Activated naive CD8-positive, alpha-beta T cell treated with anti-CD3 and anti-CD28 coated beads, Interleukin-2, amount 50 U/mL, for 16 hours (primary cell): ENCODE measurements around the gene ANO10.

Source experiments
- DNase-seq: peaks from one replicate; pipeline ENCODE4 v3.0.0-alpha.2; 2020; ENCODE audit warnings: low read depth, low spot score

ANO10 gene

DNA sequence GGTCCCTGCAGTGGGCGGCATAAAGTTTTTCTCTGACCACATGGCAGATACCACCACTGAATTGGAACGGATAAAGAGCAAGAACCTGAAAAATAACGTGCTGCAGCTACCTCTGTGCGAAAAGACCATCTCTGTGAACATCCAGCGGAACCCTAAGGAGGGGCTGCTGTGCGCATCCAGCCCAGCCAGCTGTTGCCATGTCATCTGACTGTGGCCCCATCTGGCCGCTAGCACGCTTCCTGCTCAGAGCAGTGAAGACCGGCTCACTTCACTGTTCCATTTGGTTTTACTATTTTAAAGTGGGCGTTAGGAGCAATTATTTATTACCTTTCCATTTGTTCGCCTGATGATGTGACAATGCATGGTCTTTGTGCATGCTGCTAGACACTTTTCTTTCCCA is 273.5 kb downstream of the ANO10 start:
- no peak for DNase-seq

DNA sequence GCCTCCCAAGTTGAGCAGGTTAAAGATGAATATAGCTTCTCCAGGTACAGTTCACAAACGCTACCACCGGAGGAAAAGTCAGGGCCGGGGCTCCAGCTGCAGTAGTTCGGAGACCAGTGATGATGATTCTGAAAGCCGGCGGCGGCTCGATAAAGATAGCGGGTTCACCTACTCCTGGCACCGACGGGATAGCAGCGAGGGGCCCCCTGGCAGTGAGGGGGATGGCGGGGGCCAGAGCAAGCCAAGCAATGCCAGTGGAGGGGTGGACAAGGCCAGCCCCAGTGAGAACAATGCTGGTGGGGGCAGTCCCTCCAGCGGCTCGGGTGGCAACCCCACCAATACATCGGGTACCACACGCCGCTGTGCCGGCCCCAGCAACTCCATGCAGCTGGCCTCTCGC is 274.0 kb downstream of the ANO10 start:
- DNase-seq: no peak

DNA sequence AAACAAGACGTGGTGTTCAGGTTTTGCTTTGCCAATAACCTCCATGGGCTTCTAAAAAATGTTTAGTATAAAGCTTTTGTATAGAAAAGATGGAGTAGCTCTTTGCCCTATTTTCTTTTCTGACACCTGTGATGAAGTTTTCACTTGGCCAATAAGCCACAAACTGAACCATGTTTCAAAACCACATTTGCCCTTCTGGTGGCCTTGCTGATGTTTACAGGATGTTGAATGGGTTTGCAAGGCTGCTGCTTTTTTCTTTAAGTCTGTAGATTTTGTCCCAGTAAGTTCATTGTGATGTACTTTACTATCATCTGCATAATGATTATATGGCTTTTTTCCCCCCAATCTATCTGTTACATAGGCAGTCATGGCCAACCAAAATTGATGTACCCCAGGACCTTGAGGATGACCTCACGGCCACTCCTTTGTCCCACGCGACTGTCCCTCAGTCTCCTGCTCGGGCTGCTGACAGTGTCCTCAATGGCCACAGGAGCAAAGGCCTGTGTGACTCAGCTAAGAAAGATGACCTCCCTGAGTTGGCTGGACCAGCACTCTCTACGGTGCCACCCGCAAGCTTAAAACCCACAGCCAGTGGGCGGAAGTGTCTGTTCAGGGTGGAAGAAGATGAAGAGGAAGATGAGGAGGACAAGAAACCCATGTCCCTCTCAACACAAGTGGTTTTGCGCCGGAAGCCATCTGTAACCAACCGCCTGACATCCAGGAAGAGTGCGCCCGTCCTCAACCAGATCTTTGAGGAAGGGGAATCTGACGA is 274.6 kb downstream of the ANO10 start:
- no peak for DNase-seq

DNA sequence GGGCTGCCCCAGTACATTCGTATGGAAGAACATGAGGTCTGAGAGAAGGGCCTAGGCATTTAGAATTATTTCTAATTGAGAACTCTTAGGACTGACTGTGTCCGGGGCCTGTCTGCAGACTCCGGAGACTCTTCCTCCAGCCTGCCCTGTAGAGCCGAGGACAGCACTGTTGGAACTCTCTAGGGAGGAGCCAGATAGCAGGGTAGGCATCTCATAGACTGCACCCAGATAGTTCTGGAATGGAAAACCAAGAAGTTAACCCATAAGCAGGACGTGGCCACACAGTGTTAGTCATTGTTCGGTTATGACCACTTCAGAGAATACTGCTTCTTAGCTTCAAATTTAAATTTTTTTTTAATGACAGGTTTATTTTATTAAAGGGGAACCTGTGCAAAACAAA is 275.9 kb downstream of the ANO10 start:
- no peak for DNase-seq

DNA sequence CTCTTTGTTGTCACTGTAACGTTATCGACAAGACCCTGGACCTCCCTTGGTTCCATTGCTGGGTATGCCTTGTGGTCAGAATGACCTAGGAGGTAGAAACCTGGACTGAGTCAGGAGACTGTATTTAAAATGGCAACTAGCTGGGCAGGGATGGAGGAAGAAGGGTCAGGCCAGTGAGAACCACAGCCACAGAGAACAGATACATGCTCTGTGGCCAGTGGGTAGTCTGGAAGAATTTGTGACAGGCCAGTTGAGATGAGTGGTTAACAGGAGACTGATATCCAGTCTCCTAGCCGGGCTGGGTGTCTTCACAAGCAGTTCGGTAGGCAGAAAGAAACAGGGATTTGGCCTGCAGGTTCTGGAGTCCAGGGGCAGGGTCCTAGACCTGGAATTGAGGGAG is 276.6 kb downstream of the ANO10 start:
- no peak for DNase-seq

DNA sequence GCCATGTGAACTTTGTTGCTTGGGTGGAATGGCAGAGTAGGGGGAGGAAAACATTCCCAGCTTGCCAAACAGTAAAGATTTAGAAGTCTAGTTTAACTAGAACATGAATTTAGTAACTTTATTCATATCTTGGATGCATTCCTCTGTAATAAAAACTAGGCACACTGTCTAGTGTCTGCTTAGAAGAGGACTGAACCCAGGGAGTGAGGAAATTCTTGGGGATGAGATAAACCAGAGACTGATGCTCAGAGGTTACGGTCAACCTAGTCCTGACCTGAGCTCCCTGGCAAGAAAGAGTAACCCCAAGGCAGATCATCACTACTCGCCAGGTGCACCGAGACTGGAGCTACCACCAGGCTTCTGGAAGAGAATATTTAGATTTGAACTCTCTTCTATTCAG is 277.3 kb downstream of the ANO10 start:
- DNase-seq: no peak

DNA sequence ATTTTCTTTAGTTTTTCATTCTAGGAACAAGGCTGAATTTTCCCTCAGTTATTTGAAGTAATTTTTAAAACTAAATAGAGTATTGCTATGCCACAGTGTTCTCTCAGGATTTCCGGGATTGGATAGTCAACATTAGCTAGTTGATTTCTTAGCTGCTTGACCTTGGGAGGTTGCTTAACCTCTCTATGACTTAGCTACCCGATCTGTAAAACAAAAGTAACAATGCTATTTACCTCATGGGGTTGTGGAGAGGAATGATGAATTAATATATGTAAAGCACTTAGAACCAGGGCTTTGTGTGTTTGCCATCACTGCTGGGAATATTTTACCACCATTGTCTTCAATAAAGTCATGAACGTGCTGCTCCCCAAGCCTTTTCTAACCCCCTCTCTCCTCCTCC is 278.0 kb downstream of the ANO10 start:
- no peak for DNase-seq

DNA sequence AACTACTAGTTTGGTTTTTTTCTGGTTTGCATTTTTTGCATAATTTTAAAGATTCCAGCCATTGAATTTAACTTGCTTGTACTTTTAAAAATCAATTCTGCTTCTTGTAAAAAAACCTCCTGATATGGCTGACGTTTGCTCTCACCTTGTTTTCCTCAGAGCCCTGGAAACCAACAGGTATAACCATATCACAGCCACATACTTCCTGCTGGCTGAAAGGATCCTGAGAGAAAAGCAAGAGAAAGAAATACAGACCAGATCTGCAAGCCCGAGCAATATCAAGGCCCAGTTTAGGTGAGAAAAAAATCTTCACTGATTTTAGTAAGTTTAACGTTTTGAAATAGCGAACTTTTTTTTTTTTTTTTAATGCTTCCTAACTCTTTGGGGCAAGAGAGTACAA is 278.6 kb downstream of the ANO10 start:
- DNase-seq: no peak

DNA sequence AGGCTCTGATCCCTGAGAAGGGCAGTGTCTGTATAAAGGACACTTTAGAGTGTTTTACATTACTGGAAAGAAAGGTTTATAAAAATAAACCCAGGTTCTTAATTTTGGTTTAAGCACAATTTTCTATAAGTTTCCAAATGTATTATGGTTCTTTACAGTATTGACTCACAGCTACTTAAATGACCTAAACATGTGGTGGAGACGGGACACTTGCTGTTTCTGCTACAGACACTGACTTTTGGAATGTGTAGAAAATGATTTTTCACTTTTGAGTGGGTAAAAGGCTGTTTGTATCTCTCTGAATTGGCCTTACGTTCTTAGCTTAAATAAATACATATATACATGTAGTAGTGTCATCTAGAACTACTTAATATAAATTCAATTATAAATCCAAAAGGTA is 280.0 kb downstream of the ANO10 start:
- DNase-seq: no peak

DNA sequence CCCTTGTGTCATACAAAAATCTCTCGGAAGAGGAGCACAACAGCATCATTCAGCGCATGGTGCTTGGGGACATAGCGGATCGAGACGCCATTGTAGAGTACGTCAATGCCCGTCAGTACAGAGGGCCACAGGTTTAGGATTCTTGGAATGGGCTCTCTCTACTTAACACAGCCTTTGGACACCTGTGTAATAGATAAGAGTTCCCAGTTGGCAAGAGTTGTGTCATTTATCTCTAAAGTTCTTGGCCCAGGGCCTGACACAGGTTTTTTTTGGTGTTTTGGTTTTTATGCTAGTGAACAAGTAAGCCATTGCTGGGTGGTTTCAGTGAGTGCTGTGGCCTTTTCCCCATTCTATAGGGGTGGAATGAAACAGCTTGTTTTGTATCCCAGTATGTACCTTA is 281.4 kb downstream of the ANO10 start:
- DNase-seq: no peak

DNA sequence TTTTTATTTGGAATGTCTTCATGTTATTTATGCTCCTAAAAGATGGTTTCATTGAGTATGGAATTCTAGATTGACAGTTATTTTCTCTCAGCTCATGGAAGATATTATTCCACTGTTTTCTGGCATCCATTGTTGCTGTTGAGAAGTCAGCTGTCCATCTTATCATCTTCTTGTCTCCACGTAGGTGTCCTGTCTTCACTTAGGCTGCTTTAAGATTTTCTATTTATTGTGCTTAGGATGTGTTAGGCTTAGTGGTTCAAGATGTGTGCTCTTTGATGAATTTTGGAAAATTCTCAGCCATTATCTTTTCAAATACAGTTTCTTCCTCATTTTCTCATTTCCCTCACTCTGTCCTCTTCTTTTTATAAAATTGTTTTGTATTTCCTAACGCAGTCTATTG is 283.5 kb downstream of the ANO10 start:
- DNase-seq: no peak

DNA sequence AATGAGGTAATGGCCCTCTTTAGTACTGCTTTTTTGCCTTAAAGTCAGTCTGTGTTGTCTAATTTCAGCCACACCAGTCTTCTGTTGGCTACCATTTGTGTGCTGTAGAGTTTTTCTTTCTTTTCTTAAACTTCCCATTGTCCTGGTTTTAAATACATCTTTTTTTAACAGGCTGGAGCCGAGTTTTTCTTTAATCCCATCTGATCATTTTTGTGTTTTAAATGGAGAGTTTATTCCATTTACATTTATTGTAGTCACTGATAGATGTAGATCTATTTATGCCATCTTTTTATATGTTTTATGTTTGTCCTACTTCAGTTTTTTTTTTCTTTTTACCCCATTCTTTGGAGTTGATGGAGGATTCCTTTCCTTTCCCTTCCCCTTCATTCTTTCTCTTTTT is 286.0 kb downstream of the ANO10 start:
- DNase-seq: no peak

DNA sequence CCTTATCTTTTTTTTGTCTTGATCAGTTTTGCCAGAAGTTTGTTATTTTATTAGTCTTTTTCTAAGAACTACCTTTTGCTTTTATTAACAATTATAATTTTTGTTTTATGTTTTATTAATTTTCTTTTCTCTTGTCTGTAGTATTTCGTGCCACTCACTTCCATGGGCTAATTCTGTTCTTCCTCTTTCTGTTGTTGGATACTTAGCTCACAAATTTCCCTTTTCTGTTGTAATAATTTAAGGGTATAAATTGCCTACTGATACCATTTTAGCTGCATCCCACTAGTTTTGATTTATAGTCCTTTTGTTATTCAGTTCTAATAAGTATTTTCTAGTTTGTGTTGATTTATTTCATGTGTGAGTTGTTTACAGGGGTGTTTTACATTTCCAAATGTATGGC is 286.8 kb downstream of the ANO10 start:
- DNase-seq: no peak

DNA sequence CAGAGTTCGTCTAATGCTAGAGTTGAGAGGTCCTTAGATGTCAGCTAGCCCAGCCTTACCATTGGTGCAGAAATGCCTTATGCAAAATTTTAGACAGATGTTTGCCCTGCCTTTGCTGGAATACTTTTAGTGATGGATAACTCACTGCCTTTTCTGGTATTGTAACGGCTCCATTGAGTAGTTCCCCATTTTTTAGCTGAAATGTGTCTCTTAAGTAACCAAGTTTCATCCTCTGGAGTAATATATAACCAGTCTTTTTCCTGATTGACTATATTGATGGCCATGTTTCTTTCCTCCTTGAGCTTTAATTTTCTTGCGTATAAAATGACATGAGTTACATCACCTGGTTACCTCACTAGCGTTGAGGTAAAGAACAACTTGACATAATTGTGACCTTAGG is 290.4 kb downstream of the ANO10 start:
- DNase-seq: no peak

DNA sequence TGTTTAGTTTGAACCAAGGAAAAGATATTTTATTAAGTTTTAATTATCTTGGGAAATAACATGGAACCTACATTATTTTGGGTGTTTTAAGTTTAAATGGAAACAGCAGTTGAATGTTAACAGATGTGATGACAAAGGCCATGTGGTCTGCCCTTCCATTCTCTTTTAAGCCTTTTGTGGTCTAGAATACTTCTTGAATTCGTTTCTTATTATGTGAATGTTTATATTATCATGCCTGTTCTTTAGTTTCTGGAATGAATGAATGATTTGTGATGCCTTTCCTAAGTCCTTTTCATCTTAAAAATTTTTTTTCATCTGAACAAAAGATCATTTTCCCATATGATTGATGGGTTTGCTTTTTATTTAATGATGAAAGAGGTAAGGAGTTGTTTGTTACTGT is 290.8 kb downstream of the ANO10 start:
- no peak for DNase-seq

DNA sequence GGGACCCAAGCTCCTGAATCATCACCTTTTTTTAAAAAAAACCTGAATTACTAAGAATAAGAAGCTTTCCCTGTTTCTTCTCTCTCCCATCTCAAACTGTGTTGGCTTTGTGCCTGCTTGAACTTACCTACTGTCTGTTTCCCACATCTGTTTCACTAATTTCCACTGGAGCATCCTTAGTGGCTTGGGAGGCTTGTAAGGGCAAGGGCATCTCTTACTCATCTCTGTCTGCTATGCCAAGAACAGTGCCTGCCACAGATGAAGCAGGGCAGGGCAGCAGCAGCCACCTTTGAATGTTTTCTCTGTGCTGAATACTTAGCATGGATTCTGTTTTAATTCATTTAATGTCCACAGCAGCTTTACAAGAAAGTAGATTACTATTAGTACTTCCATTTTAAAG is 293.2 kb downstream of the ANO10 start:
- DNase-seq: no peak

DNA sequence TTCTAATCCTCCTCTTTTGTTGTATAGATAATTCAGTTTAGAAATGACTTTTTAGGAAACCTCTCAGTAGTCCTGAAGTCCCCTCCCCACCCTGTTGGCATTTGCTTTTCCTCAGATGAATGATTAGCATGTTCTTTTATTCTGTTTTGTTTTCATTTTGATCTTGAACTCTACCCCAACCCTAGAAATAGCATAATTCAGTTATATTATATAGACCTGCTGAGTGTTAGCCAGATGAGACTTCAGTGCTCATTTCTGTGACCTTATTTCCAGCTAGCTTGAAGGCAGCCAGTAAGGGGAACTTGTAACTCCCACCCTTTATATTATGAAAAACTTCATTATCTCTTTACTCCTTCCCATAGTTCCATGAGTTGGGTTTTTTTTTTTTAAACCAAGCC is 294.2 kb downstream of the ANO10 start:
- no peak for DNase-seq

DNA sequence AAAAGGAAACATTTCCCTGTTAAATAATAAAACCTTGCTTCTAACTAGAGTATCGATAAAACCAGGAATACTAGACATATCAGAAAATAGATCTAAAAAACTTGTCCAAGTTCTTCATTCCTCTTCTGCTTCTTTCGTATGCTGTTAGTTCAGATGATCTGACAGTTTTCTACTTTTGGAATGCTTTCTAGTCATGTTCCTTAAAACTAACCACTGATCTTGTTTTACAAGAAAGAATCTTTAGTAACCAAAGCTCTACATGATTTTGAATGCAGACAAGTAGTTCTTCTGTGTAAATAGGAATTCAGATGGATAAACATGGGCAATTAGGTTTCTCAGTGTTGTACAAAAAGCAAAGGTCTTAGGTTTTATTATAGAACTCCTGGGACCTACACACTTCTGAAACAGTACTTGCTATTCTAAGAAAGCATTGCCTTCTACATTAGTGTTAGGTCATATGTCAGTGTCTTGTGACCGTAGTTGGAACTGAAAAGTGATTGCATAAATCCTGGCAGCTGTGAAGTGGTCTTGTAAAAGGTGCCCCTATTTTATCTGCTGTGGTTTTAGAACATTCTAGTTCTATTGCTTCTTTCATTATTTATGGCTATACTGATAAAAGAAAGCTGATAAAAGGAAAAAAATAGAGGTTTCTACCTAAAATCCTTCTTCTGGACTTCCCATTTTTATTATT is 294.8 kb downstream of the ANO10 start:
- DNase-seq: no peak

DNA sequence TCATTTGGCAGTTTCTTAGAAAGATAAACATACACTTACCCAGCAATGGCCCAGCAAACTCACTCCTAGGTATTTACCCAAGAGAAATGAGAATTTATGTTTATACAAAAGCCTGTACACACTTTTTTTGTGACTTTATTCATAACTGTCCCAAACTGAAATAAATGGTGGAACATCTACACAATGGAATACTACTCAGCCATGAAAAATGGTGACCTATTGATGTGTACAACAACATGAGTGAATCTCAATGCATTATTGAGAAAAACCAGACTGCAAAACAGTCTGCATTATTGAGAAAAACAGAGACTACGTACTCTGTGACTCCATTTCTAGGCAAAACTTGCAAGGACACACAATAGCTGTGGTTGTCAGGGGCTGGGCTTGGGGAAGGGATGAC is 298.3 kb downstream of the ANO10 start:
- DNase-seq: no peak

DNA sequence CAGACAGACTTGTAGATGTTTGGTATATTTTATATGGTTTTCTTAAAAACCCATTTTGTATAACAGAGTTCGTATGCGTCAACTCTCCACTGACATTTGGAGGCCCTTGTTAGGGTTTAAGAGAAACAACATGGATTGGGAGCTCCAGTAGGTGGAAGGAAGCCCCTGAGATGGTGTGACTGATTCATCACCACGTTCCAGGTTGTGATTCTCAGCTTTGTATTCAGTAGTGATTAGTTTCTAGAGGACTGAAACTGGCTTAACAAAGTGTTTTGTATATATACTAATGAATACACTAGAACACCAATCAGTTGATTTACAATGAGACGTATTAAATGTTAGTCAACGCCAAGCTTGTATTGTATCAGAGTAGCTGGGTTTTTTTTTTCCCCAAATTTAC is 301.5 kb downstream of the ANO10 start:
- DNase-seq: no peak

DNA sequence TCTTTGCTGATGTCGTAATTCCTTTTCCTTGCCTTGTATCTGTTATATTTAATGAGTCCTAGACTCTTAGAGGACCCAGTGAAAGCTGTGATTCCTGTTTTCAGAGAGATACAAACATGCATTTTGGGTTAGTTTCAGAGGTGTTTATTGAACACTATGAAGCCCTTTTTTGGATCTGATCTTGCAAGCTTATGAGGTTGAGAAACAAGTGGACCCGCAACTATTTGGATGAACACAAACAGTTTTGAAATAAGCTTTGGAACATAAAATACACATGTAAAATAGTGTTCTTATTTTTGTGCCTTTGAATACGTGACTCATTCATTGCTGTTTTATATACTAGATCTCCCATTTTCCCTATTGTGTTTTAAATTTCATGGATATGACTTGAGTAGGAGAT is 302.0 kb downstream of the ANO10 start:
- no peak for DNase-seq

DNA sequence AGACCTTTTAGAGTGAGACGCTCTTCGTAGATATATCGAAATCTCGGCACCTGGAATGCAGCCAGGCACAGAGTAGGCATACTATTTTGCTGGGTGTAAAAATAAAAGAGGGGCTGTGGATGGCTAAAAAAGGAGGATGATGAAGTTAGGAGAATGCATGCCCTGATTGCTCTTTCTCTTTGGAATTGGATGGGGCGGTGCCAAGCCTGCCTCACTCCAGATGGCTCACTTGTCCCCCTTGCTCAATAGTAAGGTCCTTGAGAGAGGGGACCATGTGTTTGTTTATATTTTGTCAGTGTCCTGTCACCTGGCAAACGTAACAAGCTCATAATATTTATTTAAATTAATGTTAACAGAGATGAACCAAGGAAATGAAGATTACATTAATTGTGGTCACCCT is 302.4 kb downstream of the ANO10 start:
- no peak for DNase-seq

DNA sequence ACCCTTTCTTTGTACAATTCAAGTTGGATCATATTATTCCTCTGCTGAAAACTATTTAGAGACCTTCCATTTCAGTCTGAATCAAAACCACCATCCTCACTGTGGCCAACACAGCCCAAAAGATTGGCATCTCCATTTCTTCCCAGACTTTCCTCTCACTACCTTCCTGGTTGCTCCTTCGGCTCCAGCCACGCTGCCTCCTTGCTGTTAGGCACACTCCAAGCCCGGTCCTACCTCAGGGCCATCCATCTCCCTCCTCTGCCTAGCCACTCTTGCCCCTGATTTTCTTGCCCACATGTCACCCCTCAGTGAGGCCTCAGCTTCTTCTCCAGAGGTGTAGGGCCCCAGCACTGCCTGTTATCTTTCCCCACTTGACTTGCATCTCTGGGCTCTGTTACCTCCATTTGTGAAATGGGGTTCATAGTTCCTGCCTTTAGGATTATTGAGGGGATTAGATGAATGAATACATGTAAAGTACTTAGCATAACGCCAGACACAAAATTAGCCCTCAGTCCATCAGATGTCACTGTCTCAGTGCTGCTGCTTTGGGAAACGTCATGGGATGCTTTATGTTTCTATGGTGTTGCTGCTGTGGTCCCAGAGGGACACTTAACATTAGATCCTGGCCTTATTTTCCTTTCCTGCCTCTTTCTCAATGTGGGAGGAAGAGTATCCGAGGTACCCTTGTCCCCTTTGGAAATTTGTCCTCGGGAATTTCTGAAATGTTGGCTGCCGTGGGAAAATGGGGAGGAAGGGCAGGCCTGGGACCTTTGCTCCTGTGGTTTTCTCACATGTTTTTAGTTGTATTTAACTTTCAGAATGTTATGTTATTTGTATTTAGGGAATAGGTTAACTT is 304.1 kb downstream of the ANO10 start:
- DNase-seq: no peak
